ENCODE results near the gene SHROOM4.

SHROOM4 gene

DNA sequence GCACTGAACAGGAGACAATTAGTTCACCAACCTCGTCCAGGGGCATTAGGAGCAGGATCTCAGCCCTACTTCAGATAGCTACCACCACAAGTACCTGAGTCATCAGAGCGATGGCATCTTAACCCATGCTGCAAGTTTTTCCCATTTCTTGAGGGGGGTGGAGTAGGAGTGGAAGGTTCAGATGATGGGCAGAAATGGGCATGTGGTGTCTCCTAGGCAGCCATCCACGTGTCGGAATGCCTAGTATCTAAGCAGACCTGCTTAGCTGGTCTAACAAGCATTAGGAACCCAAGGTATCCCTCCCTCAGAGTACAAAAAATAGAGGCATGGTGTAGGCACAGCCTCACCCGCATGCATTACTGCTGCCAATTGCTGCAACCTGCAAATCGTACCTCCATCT, 184.2 kb downstream of the SHROOM4 start:
- no peak for DNase-seq
- in situ Hi-C loops (cut with MboI; ENCODE audit: low pct_unique_long_range_greater_than_20kb, low sequenced_read_pairs), result no loop called here

DNA sequence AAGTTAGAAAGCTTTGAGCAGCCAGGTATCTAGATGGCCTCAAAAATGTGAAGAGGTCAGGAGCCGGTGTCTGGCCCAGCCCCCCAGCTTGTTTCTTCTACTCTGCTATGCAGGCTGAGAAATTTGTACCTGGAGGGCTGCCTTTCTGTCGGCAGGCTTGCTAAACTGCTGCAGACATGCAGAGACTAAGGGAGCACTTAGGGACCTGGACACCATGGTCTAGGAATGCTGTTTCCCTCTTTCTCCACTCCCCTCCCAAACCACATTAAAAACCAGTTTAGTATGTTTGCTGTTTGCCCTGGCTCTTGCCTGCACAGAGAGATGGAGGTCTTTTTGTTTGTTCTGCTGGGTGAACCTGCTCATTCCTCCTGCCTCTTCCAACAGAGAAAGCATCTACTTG, 186.3 kb downstream of the SHROOM4 start:
- no peak for DNase-seq

DNA sequence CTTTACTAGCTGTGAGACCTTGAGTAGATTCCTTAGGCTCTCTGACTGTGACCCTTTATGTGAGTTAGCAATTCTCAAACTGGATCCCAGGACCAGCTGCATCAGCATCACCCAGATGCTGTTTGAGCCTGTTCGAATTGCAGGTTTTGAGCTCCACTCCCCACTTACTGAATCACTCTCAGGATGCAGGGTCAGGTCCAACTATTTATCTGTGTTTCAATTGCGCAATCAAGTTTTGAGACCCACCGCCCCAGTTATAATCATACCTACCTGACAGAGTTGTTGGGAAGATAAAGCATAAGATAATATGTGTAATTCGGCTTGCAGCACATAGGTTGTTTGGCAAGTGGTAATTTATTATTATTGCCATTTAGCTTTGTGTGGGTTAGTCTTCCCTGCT, 187.6 kb downstream of the SHROOM4 start:
- in situ Hi-C loops (cut with MboI; ENCODE audit: low pct_unique_long_range_greater_than_20kb, low sequenced_read_pairs), result no loop called here
- DNase-seq, result no peak

More for the DNA sequence above, 186.3 kb downstream of the SHROOM4 start:
- in situ Hi-C loops (cut with MboI; ENCODE audit: low pct_unique_long_range_greater_than_20kb, low sequenced_read_pairs), result no loop called here

DNA sequence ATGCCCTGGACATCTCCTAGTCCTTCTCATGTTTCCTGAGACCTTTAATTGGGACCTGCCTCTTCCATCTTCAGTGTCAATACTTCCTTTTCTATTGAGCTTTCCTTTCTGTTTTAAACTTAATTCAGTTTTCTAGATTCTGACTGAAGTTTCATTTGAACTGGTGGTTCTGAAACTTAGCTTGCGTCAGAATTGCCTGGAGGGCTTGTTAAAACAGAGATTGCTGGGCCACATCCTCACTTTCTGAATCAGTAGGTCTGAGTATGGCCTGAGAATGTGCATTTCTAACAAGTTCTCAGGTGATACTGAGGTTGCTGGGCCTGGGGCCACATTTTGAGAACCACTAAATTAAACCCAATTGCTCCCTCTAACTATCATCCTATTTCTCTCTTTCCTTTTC, 191.2 kb downstream of the SHROOM4 start:
- DNase-seq, result no peak
- in situ Hi-C loops (cut with MboI; ENCODE audit: low pct_unique_long_range_greater_than_20kb, low sequenced_read_pairs), result no loop called here

DNA sequence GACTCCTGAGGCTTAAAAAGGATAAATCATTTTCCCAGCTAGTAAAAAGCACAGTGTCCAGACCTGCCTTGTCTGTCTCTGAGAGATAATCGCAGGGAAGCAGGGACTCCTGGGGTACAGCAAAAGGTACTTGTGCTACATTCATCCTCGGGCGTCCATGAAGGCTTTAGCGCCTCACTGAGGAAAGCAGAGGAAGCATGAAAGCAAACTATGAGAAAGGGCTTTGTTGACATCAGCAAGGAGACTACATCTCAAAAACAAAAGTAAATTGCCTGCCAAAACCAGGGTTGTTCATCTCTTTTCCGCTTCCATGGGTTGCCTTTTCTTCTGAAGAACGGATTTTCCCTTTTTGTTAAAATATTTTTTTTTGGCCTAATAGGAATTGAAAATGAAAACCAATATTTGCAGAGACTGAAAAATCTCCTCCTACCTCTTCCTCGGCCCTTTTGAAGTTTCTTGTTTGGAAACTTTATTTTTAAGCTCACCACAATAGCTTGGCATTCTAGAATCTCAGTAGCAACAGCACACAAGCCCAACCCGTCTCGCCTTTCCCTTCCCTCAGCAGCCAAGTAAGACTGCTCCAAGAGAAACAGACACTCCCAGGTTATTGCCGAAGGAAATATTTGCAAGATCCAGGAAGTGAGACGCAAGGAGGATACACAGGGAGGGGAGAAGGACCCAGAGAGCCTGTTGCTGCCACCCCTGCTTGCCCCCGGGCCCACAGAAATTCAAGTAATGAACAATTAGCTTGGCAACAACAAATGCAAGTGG, 195.0 kb downstream of the SHROOM4 start:
- in situ Hi-C loops (cut with MboI; ENCODE audit: low pct_unique_long_range_greater_than_20kb, low sequenced_read_pairs), result no loop called here
- no peak for DNase-seq

DNA sequence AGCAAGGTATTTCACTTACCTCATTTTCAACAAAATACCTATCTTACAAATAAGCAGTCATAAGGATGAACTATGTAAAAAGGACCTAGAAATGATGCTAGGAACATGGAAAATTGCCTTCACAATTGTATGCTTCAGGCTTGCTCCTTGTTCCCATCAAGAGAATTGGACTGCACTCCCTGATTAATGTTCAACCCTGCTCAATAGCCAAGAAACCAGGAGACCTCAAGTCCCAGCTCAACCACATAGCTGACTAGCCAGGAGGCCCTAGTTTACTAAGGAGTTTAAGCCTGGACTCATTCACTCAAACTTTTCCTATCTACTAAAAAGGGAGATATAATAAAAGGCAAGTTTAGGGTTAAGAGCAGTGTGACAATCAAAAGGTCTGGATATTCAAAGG, 196.8 kb downstream of the SHROOM4 start:
- no peak for DNase-seq
- in situ Hi-C loops (cut with MboI; ENCODE audit: low pct_unique_long_range_greater_than_20kb, low sequenced_read_pairs), result no loop called here

DNA sequence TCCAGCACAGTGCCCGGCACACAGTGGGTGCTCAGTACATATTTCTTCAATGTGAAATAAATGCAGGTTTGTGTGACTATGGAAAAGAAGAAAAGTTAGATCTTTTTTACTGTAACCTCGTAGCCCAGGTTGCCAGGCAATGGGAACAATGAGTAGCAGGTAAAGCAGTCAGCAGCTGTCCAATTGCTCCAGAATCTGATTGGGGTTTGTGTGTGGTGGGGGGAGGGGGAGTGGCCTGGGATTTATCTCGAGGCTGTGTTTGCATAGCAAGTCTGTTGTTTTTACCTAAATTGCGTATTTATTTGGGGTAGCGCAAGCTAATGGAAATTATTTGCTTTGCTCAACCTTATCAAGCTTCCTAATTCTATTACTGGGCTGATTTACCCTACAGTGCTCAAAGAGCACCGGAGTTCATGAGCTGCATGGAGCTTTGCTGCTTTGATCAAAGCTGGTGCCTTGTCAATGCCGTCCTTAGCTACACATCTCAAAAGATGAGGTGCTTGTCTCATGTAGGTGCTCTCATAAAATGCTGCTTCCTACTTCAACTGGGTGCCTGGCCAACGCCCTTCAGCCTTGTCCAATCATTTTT, 198.3 kb downstream of the SHROOM4 start:
- in situ Hi-C loops (cut with MboI; ENCODE audit: low pct_unique_long_range_greater_than_20kb, low sequenced_read_pairs), result no loop called here
- DNase-seq, result no peak

DNA sequence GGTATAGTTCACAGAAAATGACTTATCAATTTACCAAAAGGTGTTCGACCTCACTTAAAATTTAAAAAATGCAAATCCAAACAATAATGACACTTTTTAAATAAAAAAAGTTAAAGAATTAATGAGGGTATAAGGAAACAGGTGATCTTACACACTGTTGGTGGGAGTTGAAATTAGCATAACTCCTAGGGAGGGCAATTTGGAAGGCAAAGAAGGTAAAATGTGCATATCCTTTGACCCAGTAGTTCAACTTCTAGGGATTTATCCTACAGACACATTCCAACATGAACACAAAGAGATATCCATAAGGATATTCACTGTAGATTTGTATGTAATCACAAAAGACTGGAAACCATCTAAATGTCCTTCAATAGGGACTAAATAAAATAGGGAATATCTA, 199.5 kb downstream of the SHROOM4 start:
- in situ Hi-C loops (cut with MboI; ENCODE audit: low pct_unique_long_range_greater_than_20kb, low sequenced_read_pairs), result no loop called here

DNA sequence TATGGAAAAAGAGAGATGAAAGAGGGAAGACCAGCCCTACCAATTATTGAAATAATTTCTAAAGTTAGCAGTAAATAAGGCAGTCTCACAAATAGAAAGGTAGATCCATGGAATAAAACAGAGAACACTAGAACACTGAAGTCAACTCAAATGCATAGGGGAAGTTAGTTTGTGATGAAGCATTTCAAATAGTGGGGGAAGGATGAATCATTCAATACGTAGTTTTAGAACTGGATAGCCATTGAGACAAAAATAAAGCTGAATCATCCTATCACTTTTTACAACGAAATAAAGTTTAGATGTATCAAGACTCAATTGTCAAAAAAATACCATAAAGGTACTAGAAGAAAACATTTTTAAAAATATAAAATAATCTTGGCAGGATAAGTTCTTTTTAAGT, 200.1 kb downstream of the SHROOM4 start:
- no peak for DNase-seq
- in situ Hi-C loops (cut with MboI; ENCODE audit: low pct_unique_long_range_greater_than_20kb, low sequenced_read_pairs), result no loop called here

More for the DNA sequence above, 199.5 kb downstream of the SHROOM4 start:
- no peak for DNase-seq

DNA sequence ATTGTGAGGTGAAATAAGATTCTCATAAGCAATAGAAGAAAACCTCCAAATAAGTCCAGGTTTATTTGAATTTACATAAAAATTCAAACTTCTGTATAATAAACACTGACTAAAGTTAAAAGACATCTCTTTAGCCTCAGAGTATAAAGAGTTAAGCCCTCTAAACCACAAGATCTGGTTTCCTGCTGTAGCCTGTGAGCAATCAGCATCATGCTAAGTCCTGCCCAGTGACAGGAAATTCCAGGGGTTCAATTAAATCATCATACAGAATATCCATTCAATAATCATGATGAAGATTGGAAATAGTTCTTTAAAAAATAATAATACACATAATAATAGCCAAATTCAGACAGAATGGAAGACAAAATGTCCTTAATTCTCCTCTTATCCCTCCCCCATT, 204.2 kb downstream of the SHROOM4 start:
- in situ Hi-C loops (cut with MboI; ENCODE audit: low pct_unique_long_range_greater_than_20kb, low sequenced_read_pairs), result no loop called here
- no peak for DNase-seq

DNA sequence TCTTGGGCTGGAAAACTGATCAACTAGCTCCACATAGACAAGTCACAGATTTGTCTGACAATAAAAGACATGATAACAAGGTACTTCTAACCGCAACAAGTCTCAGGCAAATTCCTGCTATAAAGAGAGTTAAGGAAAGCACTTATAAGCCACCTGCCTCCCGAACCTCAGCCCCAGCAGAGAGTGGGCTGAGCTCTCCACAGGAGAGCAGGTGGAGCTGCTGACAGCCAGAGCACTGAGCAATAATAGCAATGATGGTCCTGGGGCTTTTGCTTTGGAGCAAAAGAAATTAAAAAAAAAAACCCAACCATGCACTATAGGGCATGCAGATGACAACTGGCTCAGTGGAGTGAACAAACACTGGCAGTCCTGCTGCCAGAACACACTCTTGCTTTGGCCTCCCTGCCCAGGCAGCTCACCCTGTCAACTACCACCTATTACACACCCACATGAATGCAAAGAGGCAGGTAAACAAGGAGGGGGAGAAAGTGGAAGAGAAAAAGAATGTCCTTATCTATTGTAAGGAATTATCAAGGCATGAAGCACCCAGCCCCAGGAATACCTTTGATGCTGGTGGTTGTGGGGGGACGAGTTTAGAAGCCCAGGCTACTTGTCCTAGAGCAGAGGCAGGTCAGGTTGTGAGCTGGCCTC, 207.6 kb downstream of the SHROOM4 start:
- DNase-seq, result no peak
- in situ Hi-C loops (cut with MboI; ENCODE audit: low pct_unique_long_range_greater_than_20kb, low sequenced_read_pairs), result no loop called here

DNA sequence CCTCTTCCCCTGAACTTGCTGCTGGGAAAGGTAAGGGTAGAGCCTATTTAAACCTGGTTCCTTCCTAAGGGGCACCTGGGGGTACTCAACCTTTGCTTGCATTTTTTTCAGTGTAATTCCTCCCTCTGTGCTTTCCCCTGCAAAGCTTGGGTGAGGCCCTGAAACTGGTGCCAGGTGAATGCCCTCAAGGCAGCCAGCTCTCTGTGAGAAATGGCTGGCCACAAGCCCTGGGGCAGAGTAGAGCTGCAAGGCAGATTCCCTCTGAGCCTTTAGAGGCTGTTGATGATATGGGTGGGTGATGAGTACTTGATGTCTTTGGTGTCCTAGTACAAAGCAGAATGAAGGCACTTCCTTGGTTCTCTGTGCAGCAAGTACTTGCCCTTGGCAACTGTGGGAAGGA, 217.9 kb downstream of the SHROOM4 start:
- in situ Hi-C loops (cut with MboI; ENCODE audit: low pct_unique_long_range_greater_than_20kb, low sequenced_read_pairs), result no loop called here
- DNase-seq, result no peak

DNA sequence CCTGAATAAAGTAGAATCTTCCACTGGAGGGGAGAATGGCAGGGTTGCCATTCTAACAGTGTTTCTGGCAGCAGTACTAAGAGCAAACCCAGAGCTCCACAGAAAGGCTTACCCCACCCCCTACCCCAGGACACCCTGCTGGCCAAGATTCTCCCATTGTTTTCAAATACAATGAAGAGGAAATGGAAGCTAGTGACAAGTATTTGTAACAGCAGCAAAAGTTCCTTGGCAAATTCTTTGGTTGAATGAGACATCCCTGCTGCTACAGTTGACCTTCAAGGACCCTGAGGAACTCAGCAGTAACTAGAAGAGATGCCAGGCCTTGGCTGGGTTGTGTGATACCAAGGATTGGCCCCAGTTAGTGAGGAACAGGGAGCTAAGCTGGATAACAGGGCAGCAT, 219.2 kb downstream of the SHROOM4 start:
- in situ Hi-C loops (cut with MboI; ENCODE audit: low pct_unique_long_range_greater_than_20kb, low sequenced_read_pairs), result no loop called here
- DNase-seq, result no peak

DNA sequence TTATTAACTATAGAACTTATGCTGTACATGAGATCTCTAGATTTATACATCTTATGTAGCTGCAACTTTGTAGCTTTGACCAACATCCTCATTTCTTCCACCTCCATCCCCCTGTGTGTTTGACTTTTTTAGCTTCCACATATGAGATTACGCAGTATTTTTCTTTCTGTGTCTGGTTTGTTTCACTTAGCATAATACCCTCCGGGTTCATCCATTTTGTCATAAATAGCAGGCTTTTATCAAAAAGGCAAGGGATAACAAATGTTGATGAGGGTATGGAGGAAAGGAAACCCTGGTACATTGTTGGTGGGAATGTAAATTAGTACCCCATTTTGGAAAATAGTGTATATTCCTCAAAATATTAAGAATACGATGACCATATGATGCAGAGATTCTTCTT, 227.0 kb downstream of the SHROOM4 start:
- in situ Hi-C loops (cut with MboI; ENCODE audit: low pct_unique_long_range_greater_than_20kb, low sequenced_read_pairs), result no loop called here

DNA sequence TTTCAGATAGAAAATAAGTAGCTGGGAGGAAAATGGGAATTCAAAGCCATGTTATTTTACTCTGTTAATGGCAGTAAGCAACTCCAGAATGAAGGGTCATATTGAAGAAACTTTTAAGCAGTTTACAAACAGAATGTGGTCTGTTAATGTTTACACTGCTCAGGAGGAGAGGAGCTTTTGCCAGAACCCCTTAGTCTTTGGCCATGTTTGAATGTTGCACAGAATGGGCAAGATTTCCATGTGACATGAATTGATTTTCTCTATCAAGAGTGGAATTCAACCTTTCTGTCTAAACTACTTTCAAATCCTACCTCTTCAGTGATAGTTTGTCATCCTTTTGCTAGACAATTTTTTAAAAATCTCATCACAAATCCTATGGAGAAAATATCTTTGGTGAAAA, 227.6 kb downstream of the SHROOM4 start:
- in situ Hi-C loops (cut with MboI; ENCODE audit: low pct_unique_long_range_greater_than_20kb, low sequenced_read_pairs), result no loop called here
- DNase-seq, result no peak

More for the DNA sequence above, 227.0 kb downstream of the SHROOM4 start:
- DNase-seq, result no peak

DNA sequence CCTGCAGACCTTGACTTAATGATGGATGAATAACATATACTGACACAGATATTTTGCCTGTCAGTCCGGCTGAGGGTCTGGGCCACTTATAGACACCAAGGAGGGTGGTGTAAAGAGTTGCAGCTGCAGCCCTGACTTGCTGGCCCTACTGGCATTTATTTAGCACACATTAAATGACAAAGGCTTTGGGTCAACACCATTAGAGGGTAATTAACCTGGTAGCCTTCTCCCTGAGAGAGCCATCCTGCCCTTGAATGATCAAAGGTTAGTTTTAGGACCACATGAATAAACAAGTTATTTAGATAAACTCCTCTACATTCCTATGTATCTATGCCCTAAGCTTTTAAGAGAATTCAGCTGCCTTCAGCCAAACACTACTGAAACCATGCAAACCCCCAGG, 232.6 kb downstream of the SHROOM4 start:
- in situ Hi-C loops (cut with MboI; ENCODE audit: low pct_unique_long_range_greater_than_20kb, low sequenced_read_pairs), result no loop called here
- DNase-seq, result no peak

DNA sequence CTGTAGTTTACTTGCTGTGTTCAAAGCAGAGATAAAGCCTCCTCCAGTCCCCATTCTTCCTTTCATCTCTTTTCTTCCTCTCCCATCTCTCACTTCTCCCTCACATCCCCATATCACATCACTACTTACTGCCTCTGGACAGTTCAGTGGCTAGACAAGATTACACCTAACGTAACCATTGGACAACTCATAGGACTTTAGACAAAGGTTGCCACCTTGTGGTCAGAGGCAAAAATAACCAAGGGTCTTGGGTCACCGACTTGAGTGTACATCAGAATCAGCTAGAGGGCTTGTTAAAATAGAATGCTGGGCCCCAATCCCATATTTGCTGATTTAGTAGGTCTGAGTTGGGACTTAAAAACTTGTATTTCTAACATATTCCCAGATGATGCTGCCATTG, 234.0 kb downstream of the SHROOM4 start:
- in situ Hi-C loops (cut with MboI; ENCODE audit: low pct_unique_long_range_greater_than_20kb, low sequenced_read_pairs), result no loop called here
- peak; percentile 64 for DNase-seq

DNA sequence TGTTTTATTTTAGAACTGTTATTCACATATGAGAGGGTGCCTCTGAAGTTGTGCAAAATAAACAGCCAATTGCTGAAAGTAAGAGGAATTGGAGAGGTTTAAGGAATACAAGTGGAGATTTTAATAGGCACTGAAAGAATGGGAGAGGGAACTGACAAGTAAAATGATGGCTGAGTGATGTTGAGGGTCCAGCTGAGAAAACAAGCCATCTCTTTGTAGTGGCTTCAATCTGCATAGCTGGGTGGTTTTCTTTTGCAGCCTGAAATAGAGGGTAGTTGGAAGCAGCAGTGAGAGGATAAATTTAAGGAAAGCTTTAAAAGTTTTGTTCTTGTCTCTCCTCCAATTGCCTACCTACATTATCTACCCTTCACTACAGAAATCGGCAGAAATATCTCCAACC, 236.7 kb downstream of the SHROOM4 start:
- in situ Hi-C loops (cut with MboI; ENCODE audit: low pct_unique_long_range_greater_than_20kb, low sequenced_read_pairs), result no loop called here
- no peak for DNase-seq

DNA sequence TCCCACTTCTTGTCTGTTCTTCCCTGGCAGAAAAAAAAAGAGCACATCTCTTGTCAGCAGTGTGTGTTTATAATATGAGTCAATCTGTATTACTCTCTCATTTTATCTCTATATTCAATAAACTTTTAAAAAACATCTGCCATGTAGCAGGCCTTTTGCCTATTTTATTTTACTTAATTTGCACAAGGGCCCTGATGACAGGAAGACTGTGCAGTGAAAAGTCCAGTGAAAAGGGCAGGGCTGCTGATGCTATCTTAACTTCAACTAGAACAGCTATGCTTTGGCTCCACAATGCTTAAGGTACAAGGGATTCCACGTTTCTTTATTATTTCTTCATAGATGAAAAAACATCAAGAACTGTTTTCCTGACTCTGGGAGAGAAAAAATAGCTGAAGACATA, 246.4 kb downstream of the SHROOM4 start:
- no peak for DNase-seq
- in situ Hi-C loops (cut with MboI; ENCODE audit: low pct_unique_long_range_greater_than_20kb, low sequenced_read_pairs), result no loop called here

DNA sequence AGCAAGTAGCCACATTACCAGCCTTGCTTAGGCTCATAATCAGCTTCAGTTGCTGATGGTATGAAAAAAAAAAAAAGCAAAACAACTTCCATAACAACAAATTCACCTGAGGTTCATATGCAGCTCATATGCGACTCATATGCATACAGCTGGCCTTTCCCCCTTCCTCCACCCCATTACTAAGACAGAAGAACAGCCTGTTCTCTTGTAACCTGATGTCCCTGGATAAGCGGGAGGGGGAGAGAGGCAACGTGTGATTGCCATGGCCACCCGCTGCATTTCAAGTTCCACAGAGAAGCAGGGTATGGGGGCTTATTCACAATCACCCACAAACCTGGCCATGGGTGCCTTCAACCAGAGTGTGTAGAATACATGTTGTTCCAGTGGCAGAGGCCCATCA, 248.3 kb downstream of the SHROOM4 start:
- no peak for DNase-seq
- in situ Hi-C loops (cut with MboI; ENCODE audit: low pct_unique_long_range_greater_than_20kb, low sequenced_read_pairs), result no loop called here
